Psoas muscle (tissue), 8 donors: ENCODE measurements around the gene POLDIP3. TPM values are rescaled to one million over a fixed set of nuclear protein-coding genes. Genes with fewer than 3 reads are reported as not detected.
"Not testable (repeated sequence)": the region's sequence is repeated elsewhere in the genome, so short reads cannot be mapped to it uniquely, and the experiment has no call there.

Source experiments
- ATAC-seq, 4 donors: fragments of 200-7000 bp; cut with Tn5 transposase; one replicate each; pipeline ENCODE4 v1.9.1; 2020; ENCODE audit warnings: moderate library complexity in 3 of 4, mild to moderate bottlenecking in 2 of 4
- DNase-seq, 2 donors: peaks; one replicate each; pipeline ENCODE4 v3.0.0-alpha.2; 2020
- H3K27ac ChIP-seq: fragments of 200-600 bp; one replicate; pipeline ENCODE4 v1.8.0; 2022
- H3K27me3 ChIP-seq, 3 donors: fragments of 200-600 bp in 1 of 3; one replicate each; pipeline versions ENCODE4 v1.6.1 to v1.8.0; 2013 to 2022; ENCODE audit warnings: low read length in 2 of 3, mild to moderate bottlenecking in 2 of 3, moderate library complexity in 1 of 3; ENCODE audit not compliant: insufficient read depth in 3 of 3
- H3K36me3 ChIP-seq, 2 donors: fragments of 200-600 bp in 1 of 2; one replicate each; pipeline versions ENCODE4 v1.6.1 to v1.8.0; 2013 to 2022; ENCODE audit warnings: low read depth in 1 of 2, mild to moderate bottlenecking in 1 of 2, moderate library complexity in 1 of 2; ENCODE audit not compliant: insufficient read depth in 1 of 2
- H3K4me1 ChIP-seq: fragments of 200-600 bp; one replicate; pipeline ENCODE4 v1.8.0; 2022
- H3K4me3 ChIP-seq: fragments of 200-600 bp; one replicate; pipeline ENCODE4 v1.8.0; 2022; ENCODE audit warnings: mild to moderate bottlenecking
- H3K9me3 ChIP-seq: fragments of 200-600 bp; one replicate; pipeline ENCODE4 v1.8.0; 2022
- WGBS, 3 donors: extraction: QIAGEN DNeasy Blood & Tissue Kit; methylation state at CpG; one replicate each; pipeline versions ENCODE4 v1.1.6 to v1.1.7; 2013; 5-methylcytosine and 5-hydroxymethylcytosine counted together
- intact Hi-C, 2 donors: fragments of 100-400 bp; cut with DNase I; formaldehyde crosslinking; loops; one replicate each; pipeline versions ENCODE4 v1.11.0 to v1.14.2; 2022
- polyA plus RNA-seq, 3 donors: library from polyadenylated mRNA; stranded (reverse); fragments of 200-250 nt; gene quantifications; one replicate each; pipeline ENCODE4 v1.2.3, GENCODE V29; 2013
- total RNA-seq, 4 donors: library from RNA; stranded (reverse); fragmentation: NEBNext Ultra II Directional in 2 of 4; extraction: Animal tissue kit (Norgen Biotek cat#: 25700) in 2 of 4; gene quantifications; one replicate each; pipeline versions ENCODE4 v1.2.1 to v1.2.4, GENCODE V29; 2021 to 2023
- TF ChIP-seq, protein P1 (sequence below): fragments of 200-600 bp; IDR thresholded peaks from one replicate; pipeline ENCODE4 v1.8.0; 2022; ENCODE audit warnings: antibody characterized with exemption
- donor health status: healthy with polysubstance abuse.
- donor health status: DM: no; HTN: no; CAD: no; lungs with moderate emphysema.
- donor health status: Bipolar disorder and iron deficiency.
- donor health status: healthy.
- donor health status: DM: yes; HTN: yes; CAD: no.
- donor health status: DM: no; HTN: no; CAD: no.
- donor health status: DM: no; HTN: no; CAD: no.
- donor health status: DM: yes; HTN: yes; CAD: no.

POLDIP3 gene
- total and polyA plus RNA-seq, 7 donors: 25.0 to 47.1 (median 32.6) TPM

DNA sequence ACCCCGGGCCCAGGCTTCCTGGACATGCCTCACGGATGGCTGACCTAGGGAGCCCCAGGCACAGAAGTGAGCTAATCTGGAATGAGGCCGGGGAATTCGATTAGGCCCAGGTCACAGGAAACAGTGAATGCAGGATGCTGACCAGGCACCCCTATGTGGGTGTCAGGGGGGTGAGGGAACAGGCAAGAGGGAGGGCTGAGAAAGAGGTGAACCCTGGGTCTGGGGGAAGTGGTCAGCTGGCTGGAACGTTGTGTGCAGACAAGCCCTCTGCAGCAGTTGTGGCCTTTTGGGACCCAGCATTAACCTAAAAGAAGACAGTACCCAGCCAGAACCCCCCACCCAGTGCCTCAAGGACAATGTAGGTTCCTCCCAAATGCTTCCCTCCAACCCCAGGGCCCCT, 52.8 kb downstream of the POLDIP3 start:
- Histone ChIP-seq H3K27ac (no peak overlapping the region), H3K36me3 (no peaks in the 10 kb centered on the region), H3K4me1 (no peaks in the 10 kb centered on the region), H3K4me3 (no peak overlapping the region), H3K9me3 (no peaks in the 10 kb centered on the region), H3K27me3 (no peaks in the 10 kb centered on the region)
- DNase-seq: no peak
- TF ChIP-seq, protein P1, sequence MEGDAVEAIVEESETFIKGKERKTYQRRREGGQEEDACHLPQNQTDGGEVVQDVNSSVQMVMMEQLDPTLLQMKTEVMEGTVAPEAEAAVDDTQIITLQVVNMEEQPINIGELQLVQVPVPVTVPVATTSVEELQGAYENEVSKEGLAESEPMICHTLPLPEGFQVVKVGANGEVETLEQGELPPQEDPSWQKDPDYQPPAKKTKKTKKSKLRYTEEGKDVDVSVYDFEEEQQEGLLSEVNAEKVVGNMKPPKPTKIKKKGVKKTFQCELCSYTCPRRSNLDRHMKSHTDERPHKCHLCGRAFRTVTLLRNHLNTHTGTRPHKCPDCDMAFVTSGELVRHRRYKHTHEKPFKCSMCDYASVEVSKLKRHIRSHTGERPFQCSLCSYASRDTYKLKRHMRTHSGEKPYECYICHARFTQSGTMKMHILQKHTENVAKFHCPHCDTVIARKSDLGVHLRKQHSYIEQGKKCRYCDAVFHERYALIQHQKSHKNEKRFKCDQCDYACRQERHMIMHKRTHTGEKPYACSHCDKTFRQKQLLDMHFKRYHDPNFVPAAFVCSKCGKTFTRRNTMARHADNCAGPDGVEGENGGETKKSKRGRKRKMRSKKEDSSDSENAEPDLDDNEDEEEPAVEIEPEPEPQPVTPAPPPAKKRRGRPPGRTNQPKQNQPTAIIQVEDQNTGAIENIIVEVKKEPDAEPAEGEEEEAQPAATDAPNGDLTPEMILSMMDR: no peak
- ATAC-seq: no peak
- intact Hi-C loops: no loop called here
- 47 to 61% (median 49%) methylated on average over 5 of the region's 5 CpGs for WGBS, 3 donors

- TF ChIP-seq, protein P1: peak; percentile 35
- Histone ChIP-seq H3K27ac (no peak overlapping the region), H3K4me1 (no peaks in the 10 kb centered on the region), H3K4me3 (no peak overlapping the region), H3K36me3 (no peaks in the 10 kb centered on the region), H3K9me3 (no peaks in the 10 kb centered on the region), H3K27me3 (no peaks in the 10 kb centered on the region)
- no peak for DNase-seq
- WGBS, 3 donors: 69 to 76% (median 74%) methylated on average over 7 of the region's 7 CpGs
- peak; percentile 9 to 37 (median 24) for ATAC-seq
- intact Hi-C loops: no loop called here
Measured at GRCh38 chr22:42560781-42561180, 53.9 kb downstream of the POLDIP3 start.

DNA sequence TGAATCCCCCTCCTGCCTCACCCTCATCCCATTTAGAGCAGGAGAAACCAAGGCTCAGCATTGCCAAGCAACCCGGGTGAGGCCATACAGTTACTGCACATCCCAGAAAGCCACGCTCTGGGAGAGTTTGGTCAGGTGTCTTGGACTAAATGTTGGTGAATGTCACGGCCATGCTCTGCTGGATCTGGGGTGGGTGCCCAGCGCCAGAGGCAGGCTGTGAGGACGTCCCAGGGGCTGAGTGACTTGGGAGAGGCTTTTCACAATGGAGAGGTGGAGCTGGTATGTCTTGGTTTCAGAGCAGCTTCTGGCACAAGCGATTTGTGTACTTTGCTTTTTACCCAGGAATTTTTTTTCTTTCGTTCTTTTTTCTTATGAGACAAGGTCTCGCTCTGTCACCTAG, 54.3 kb downstream of the POLDIP3 start:
- H3K4me3 ChIP-seq: no peak overlapping the region
- 76 to 87% (median 80%) methylated on average over 8 of the region's 8 CpGs for WGBS, 3 donors
- no peak for ATAC-seq
- intact Hi-C loops: no loop called here
- no peak for DNase-seq
- H3K36me3 ChIP-seq: no peaks in the 10 kb centered on the region
- H3K27ac ChIP-seq: no peak overlapping the region
- no peaks in the 10 kb centered on the region for H3K27me3 ChIP-seq
- H3K4me1 ChIP-seq: no peaks in the 10 kb centered on the region
- no peaks in the 10 kb centered on the region for H3K9me3 ChIP-seq
- TF ChIP-seq, protein P1: no peak

- TF ChIP-seq, protein P1: no peak
- 2 to 5% (median 2%) methylated on average over 17 to 75 of the region's 75 CpGs for WGBS, 3 donors
- Histone ChIP-seq H3K27ac (no peak within 1 kb of the TSS), H3K36me3 (no peaks in the 10 kb centered on the region), H3K27me3 (no peaks in the 10 kb centered on the region), H3K9me3 (no peaks in the 10 kb centered on the region), H3K4me1 (peaks cover 5% of the 10 kb centered on the region), H3K4me3 (peak within 1 kb of the TSS; percentile 72)
- peak; percentile 89 to 93 for DNase-seq
- intact Hi-C loops: loop anchor here in 1 of 2 donors (2.0 kb wide), 1 partner anchor 21 kb away; no protein-coding TSS in a partner anchor
- ATAC-seq: peak; percentile 88 to 95 (median 92)
Measured at GRCh38 chr22:42553475-42554361, 61.0 kb downstream of the POLDIP3 start, which contains the start of gene SERHL2. TSS of gene SERHL2 (plus strand) at chr22:42553956. CDS start at chr22:42554021, 65 bp downstream.

GRCh38 chr22:42552294-42552647, 62.4 kb downstream of the POLDIP3 start:
- DNase-seq, H3K4me3 ChIP-seq, H3K4me1 ChIP-seq, H3K27me3 ChIP-seq, H3K36me3 ChIP-seq, H3K9me3 ChIP-seq, ATAC-seq, H3K27ac ChIP-seq: not testable (repeated sequence)
- intact Hi-C loops: loop anchor here in 1 of 2 donors (2.0 kb wide), 1 partner anchor 19 kb away; no protein-coding TSS in a partner anchor
- 93 to 98% (median 93%) methylated on average over 6 of the region's 6 CpGs for WGBS, 3 donors
